Fibroblast of pulmonary artery (primary cell): ENCODE measurements around the gene ADAM10.
A peak's percentile ranks its signal among the peaks of the same experiment; 100 is the strongest.

Experiments used
- DNase-seq: peaks from one replicate; pipeline ENCODE4 v3.0.0-alpha.2; 2010; ENCODE audit warnings: low read depth
- H3K4me3 ChIP-seq: replicated peaks from 2 replicates; pipeline ENCODE4 v1.5.1; 2011; ENCODE audit warnings: low read depth, mild to moderate bottlenecking, control low read depth, low read length, moderate library complexity
- CTCF ChIP-seq: IDR thresholded peaks from 2 replicates; pipeline ENCODE4 v1.5.1; 2011; ENCODE audit warnings: mild to moderate bottlenecking, control low read depth, low read length, inconsistent platforms; ENCODE audit errors: missing control alignments

Gene ADAM10

GRCh38 chr15:58760385-58761009 lies 11.0 kb upstream of the ADAM10 start:
- no peak for DNase-seq
- no peak for TF ChIP-seq CTCF
- no peak overlapping the region for H3K4me3 ChIP-seq

- DNase-seq: peak; percentile 56
- TF ChIP-seq CTCF: peak; percentile 32
- no peak overlapping the region for H3K4me3 ChIP-seq
Observed at GRCh38 chr15:58758141-58758540, 8.6 kb upstream of the ADAM10 start.

GRCh38 chr15:58755956-58756355 lies 6.4 kb upstream of the ADAM10 start:
- H3K4me3 ChIP-seq: no peak overlapping the region
- TF ChIP-seq CTCF: no peak
- no peak for DNase-seq

- no peak for TF ChIP-seq CTCF
Observed at GRCh38 chr15:58755350-58755749, 5.8 kb upstream of the ADAM10 start.

GRCh38 chr15:58752716-58753115 lies 3.2 kb upstream of the ADAM10 start:
- H3K4me3 ChIP-seq: no peak overlapping the region
- DNase-seq: no peak
- TF ChIP-seq CTCF: no peak

More at GRCh38 chr15:58755350-58755749, 5.8 kb upstream of the ADAM10 start:
- H3K4me3 ChIP-seq: no peak overlapping the region
- DNase-seq: no peak

- TF ChIP-seq CTCF: no peak
- peak overlapping the region; percentile 90 for H3K4me3 ChIP-seq
- peak; percentile 59 for DNase-seq
Observed at GRCh38 chr15:58748852-58749531, 515 bp downstream of the ADAM10 start.
